Neural cell (in vitro differentiated cells): Measurements from ENCODE around the gene KRR1. TPM values are rescaled to one million over a fixed set of nuclear protein-coding genes. Genes with fewer than 3 reads are reported as not detected.

Experiments
- H2AFZ ChIP-seq: fragments of 200-600, 300-800 bp; sonication (generic), shearing (Covaris generic); 2 replicates; pipeline ENCODE4 v1.6.0; 2014; ENCODE audit warnings: low read depth, mild to moderate bottlenecking, antibody characterized with exemption, low read length, moderate library complexity
- H3F3A ChIP-seq: fragments of 200-600 bp; shearing (Covaris generic); 2 replicates; pipeline ENCODE4 v1.6.1; 2016; ENCODE audit warnings: mild to moderate bottlenecking, moderate library complexity, mixed read lengths, antibody characterized with exemption, low read length; ENCODE audit not compliant: insufficient read depth, poor library complexity, severe bottlenecking
- H3K27ac ChIP-seq: fragments of 200-600, 300-800 bp; sonication (generic), shearing (Covaris generic); 2 replicates; pipeline ENCODE4 v1.5.1; 2014; ENCODE audit warnings: mild to moderate bottlenecking, low read length, moderate library complexity
- H3K27me3 ChIP-seq: fragments of 300-800, 200-600 bp; sonication (generic), shearing (Covaris generic); 2 replicates; pipeline ENCODE4 v1.6.0; 2014; ENCODE audit warnings: mild to moderate bottlenecking, low read depth, low read length, moderate library complexity; ENCODE audit not compliant: insufficient read depth
- H3K36me3 ChIP-seq: fragments of 300-800, 200-600 bp; sonication (generic), shearing (Covaris generic); 2 replicates; pipeline ENCODE4 v1.5.1; 2014; ENCODE audit warnings: mild to moderate bottlenecking, antibody characterized with exemption, low read length, moderate library complexity; ENCODE audit not compliant: insufficient read depth
- H3K4me2 ChIP-seq: fragments of 300-800, 200-600 bp; sonication (generic), shearing (Covaris generic); 2 replicates; pipeline ENCODE4 v1.6.0; 2014; ENCODE audit warnings: mild to moderate bottlenecking, low read length
- H3K4me3 ChIP-seq: fragments of 300-800, 200-600 bp; sonication (generic), shearing (Covaris generic); 2 replicates; pipeline ENCODE4 v1.5.1; 2014; ENCODE audit warnings: mild to moderate bottlenecking, low read length, moderate library complexity
- H3K79me2 ChIP-seq: fragments of 200-600 bp; shearing (Covaris generic); replicated peaks from 2 replicates; pipeline ENCODE4 v1.6.0; 2014; ENCODE audit warnings: mild to moderate bottlenecking, low read length, moderate library complexity; ENCODE audit not compliant: insufficient read depth
- H3K9ac ChIP-seq: fragments of 300-800, 200-600 bp; sonication (generic), shearing (Covaris generic); 2 replicates; pipeline ENCODE4 v1.6.1; 2016; ENCODE audit warnings: mild to moderate bottlenecking, low read length, mixed read lengths
- H3K9me2 ChIP-seq: fragments of 200-600 bp; shearing (Covaris generic); 2 replicates; pipeline ENCODE4 v1.6.1; 2016; ENCODE audit warnings: mild to moderate bottlenecking, low read length, mixed read lengths; ENCODE audit not compliant: insufficient read depth
- H3K9me3 ChIP-seq: fragments of 200-600, 300-800 bp; sonication (generic), shearing (Covaris generic); 2 replicates; pipeline ENCODE4 v1.6.1; 2016; ENCODE audit warnings: mild to moderate bottlenecking, mixed run types, low read length, moderate library complexity, mixed read lengths
- H4K20me1 ChIP-seq: fragments of 200-600 bp; shearing (Covaris generic); 2 replicates; pipeline ENCODE4 v1.6.1; 2016; ENCODE audit warnings: mild to moderate bottlenecking, mixed run types; ENCODE audit not compliant: insufficient read depth
- EP300 ChIP-seq: fragments of 450-650 bp; conservative IDR thresholded peaks from 2 replicates; pipeline ENCODE4 v1.6.1; 2014; ENCODE audit warnings: antibody characterized with exemption, mild to moderate bottlenecking, moderate library complexity; ENCODE audit not compliant: poor library complexity, severe bottlenecking
- EZH2 ChIP-seq: fragments of 200-600, 300-800 bp; shearing (Covaris generic), sonication (generic); IDR thresholded peaks from 2 replicates; pipeline ENCODE4 v1.6.1; 2014; ENCODE audit warnings: antibody characterized with exemption, low read length, borderline replicate concordance, mild to moderate bottlenecking; ENCODE audit not compliant: insufficient read depth, poor library complexity, severe bottlenecking
- MXI1 ChIP-seq: fragments of 450-650 bp; conservative IDR thresholded peaks from 2 replicates; pipeline ENCODE4 v1.6.1; 2014; ENCODE audit warnings: antibody characterized with exemption, mild to moderate bottlenecking; ENCODE audit not compliant: poor library complexity, severe bottlenecking
- POLR2AphosphoS5 ChIP-seq: IDR thresholded peaks from 2 replicates; pipeline ENCODE4 v1.6.1; 2012
- RAD21 ChIP-seq: fragments of 450-650 bp; conservative IDR thresholded peaks from 2 replicates; pipeline ENCODE4 v1.6.1; 2014; ENCODE audit warnings: antibody characterized with exemption, mild to moderate bottlenecking, moderate library complexity
- SMC3 ChIP-seq: fragments of 450-650 bp; conservative IDR thresholded peaks from 2 replicates; pipeline ENCODE4 v1.6.1; 2014; ENCODE audit warnings: antibody characterized with exemption, mild to moderate bottlenecking, moderate library complexity; ENCODE audit not compliant: poor library complexity
- TAF1 ChIP-seq: IDR thresholded peaks from 2 replicates; pipeline ENCODE4 v1.6.1; 2012; ENCODE audit warnings: low read depth
- polyA plus RNA-seq: library from polyadenylated mRNA; depleted of rRNA; stranded (reverse); fragments of >200 nt; gene quantifications from 2 replicates; pipeline ENCODE4 v1.2.3, GENCODE V29; 2014
- TF ChIP-seq, protein P1 (sequence below): IDR thresholded peaks from 2 replicates; pipeline ENCODE4 v1.6.1; 2012; ENCODE audit warnings: borderline replicate concordance
- TF ChIP-seq, protein P2 (sequence below): fragments of 450-650 bp; IDR thresholded peaks from 2 replicates; pipeline ENCODE4 v1.5.1; 2014; ENCODE audit warnings: antibody characterized with exemption, mild to moderate bottlenecking, moderate library complexity; ENCODE audit not compliant: poor library complexity, severe bottlenecking

Gene KRR1
- polyA plus RNA-seq, 1 donor from 2014 or later = 74.5 TPM

DNA sequence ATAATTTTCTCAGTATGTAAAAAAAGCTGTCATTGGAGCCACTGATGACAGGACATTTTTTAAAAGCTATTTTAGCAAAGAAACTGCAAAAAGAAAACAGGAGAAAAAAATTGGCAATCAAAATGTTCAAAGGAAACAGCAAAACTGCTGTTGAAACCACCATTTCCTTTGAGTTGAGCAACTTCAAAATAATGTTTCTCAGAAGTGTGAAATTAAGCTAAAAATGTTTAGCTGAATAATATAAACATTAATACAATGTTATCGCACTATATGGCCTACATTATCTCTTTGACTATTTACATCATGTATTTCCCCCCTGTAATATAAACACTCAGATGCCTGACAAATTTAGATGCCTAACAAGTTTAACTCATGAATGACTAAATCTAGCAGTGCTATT is 54.2 kb downstream of the KRR1 start:
- H4K20me1 ChIP-seq = no peaks in the 10 kb centered on the region
- H3K9me2 ChIP-seq = no peaks in the 10 kb centered on the region
- H3F3A ChIP-seq = no peaks in the 10 kb centered on the region
- H3K4me3 ChIP-seq = no peak overlapping the region
- no peaks in the 10 kb centered on the region for H3K79me2 ChIP-seq
- TF ChIP-seq SMC3 = no peak
- TF ChIP-seq, protein P1, sequence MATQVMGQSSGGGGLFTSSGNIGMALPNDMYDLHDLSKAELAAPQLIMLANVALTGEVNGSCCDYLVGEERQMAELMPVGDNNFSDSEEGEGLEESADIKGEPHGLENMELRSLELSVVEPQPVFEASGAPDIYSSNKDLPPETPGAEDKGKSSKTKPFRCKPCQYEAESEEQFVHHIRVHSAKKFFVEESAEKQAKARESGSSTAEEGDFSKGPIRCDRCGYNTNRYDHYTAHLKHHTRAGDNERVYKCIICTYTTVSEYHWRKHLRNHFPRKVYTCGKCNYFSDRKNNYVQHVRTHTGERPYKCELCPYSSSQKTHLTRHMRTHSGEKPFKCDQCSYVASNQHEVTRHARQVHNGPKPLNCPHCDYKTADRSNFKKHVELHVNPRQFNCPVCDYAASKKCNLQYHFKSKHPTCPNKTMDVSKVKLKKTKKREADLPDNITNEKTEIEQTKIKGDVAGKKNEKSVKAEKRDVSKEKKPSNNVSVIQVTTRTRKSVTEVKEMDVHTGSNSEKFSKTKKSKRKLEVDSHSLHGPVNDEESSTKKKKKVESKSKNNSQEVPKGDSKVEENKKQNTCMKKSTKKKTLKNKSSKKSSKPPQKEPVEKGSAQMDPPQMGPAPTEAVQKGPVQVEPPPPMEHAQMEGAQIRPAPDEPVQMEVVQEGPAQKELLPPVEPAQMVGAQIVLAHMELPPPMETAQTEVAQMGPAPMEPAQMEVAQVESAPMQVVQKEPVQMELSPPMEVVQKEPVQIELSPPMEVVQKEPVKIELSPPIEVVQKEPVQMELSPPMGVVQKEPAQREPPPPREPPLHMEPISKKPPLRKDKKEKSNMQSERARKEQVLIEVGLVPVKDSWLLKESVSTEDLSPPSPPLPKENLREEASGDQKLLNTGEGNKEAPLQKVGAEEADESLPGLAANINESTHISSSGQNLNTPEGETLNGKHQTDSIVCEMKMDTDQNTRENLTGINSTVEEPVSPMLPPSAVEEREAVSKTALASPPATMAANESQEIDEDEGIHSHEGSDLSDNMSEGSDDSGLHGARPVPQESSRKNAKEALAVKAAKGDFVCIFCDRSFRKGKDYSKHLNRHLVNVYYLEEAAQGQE = no peak
- TF ChIP-seq POLR2AphosphoS5 = no peak
- TF ChIP-seq EP300 = no peak
- no peak for TF ChIP-seq TAF1
- TF ChIP-seq, protein P2, sequence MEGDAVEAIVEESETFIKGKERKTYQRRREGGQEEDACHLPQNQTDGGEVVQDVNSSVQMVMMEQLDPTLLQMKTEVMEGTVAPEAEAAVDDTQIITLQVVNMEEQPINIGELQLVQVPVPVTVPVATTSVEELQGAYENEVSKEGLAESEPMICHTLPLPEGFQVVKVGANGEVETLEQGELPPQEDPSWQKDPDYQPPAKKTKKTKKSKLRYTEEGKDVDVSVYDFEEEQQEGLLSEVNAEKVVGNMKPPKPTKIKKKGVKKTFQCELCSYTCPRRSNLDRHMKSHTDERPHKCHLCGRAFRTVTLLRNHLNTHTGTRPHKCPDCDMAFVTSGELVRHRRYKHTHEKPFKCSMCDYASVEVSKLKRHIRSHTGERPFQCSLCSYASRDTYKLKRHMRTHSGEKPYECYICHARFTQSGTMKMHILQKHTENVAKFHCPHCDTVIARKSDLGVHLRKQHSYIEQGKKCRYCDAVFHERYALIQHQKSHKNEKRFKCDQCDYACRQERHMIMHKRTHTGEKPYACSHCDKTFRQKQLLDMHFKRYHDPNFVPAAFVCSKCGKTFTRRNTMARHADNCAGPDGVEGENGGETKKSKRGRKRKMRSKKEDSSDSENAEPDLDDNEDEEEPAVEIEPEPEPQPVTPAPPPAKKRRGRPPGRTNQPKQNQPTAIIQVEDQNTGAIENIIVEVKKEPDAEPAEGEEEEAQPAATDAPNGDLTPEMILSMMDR = no peak
- no peak for TF ChIP-seq RAD21
- TF ChIP-seq EZH2 = no peak
- TF ChIP-seq MXI1 = no peak
- H3K27me3 ChIP-seq = no peaks in the 10 kb centered on the region
- no peak overlapping the region for H3K4me2 ChIP-seq
- no peak overlapping the region for H3K27ac ChIP-seq
- no peaks in the 10 kb centered on the region for H3K36me3 ChIP-seq
- no peak overlapping the region for H3K9ac ChIP-seq
- no peaks in the 10 kb centered on the region for H3K9me3 ChIP-seq
- no peak overlapping the region for H2AFZ ChIP-seq

DNA sequence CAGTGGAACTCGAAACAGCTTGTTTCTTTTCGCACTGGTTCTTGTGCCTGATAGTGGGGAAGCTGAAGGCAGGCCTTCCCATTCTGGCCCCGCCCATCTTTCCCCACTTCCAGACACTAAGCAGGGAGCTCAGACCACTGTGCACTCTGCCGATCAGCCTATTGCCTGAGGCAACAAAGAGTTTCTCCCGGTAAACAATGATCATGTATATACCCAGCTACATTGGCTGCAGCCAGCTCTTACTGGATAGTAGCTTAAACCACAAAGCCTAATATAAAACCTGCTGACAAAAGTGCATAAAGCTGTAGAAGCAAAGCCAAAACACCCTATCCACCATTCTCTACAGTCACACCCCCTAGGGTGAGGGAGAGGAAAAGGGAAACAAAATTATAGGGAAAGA is 55.6 kb downstream of the KRR1 start:
- H3K36me3 ChIP-seq = no peaks in the 10 kb centered on the region
- H3K9ac ChIP-seq = no peak overlapping the region
- no peak overlapping the region for H3K27ac ChIP-seq
- no peaks in the 10 kb centered on the region for H4K20me1 ChIP-seq
- TF ChIP-seq EP300 (no peak), TAF1 (no peak), RAD21 (no peak), EZH2 (no peak), POLR2AphosphoS5 (no peak), SMC3 (no peak), MXI1 (no peak)
- TF ChIP-seq, protein P1 = no peak
- TF ChIP-seq, protein P2 = no peak
- no peak overlapping the region for H2AFZ ChIP-seq
- H3F3A ChIP-seq = no peaks in the 10 kb centered on the region
- H3K27me3 ChIP-seq = no peaks in the 10 kb centered on the region
- no peaks in the 10 kb centered on the region for H3K79me2 ChIP-seq
- no peaks in the 10 kb centered on the region for H3K9me2 ChIP-seq
- no peaks in the 10 kb centered on the region for H3K9me3 ChIP-seq
- H3K4me3 ChIP-seq = no peak overlapping the region
- H3K4me2 ChIP-seq = no peak overlapping the region
